Measurements from ENCODE around the gene UNC80. TPM values are rescaled to one million over a fixed set of nuclear protein-coding genes. Genes with fewer than 3 reads are reported as not detected.

Gene UNC80
- polyA plus RNA-seq, 3 donors: under 0.01 TPM; not detected in 2

DNA sequence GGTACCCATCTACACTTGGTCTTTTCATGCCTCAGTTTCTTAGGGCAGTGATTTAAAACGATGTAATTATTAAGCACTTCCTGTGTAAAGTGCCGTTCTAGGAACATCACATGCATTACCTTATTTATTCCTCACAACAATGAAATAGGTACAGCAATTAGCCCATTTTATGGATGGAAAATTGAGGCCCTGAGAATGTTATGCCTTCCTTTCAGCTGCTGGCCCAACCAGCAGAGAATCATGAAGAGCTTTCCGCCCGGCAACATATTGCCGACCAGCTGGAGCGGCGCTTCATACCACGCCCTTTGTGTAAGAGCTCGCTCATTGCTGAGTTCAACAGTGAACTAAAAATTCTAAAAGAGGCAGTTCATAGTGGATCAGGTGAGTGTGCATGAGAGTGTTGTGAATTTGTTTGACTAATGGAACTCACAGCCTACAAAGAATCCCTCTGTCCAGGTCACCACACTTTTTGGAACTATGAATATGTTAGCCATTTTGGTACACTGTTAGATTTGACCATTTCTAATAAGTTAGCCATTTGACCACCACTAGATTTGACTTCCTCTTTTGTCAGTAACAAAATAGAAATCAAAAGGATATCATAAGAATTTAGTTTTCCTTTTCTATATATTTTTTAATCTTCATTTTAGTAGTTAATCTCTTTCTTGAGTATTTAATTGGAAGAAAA lies 205.2 kb downstream of the UNC80 start:
- H3K9me3 Mint-ChIP-seq: no peaks in the 10 kb centered on the region
- H3K9me3 ChIP-seq (replicated peaks in 1 of 2; ENCODE audit: control insufficient read depth in 1 of 2, insufficient read depth in 1 of 2, low read length in 2 of 2): no peaks in the 10 kb centered on the region
- no peaks in the 10 kb centered on the region for H3K36me3 ChIP-seq (replicated peaks in 1 of 2; ENCODE audit: control insufficient read depth in 1 of 2, insufficient read depth in 2 of 2, low read length in 2 of 2)
- no peak for DNase-seq
- H3K36me3 Mint-ChIP-seq: no peaks in the 10 kb centered on the region
- H3K27ac Mint-ChIP-seq: no peak overlapping the region
- no peak overlapping the region for H3K9ac ChIP-seq (ENCODE audit: insufficient read depth, low read length, poor library complexity, severe bottlenecking)
- H3K4me3 ChIP-seq (replicated peaks in 1 of 3; ENCODE audit: low read depth in 2 of 3, low read length in 3 of 3): no peak overlapping the region
- no peak overlapping the region for H3K27ac ChIP-seq (ENCODE audit: low read depth in 1 of 2, low read length in 2 of 2)
- no peaks in the 10 kb centered on the region for H3K4me1 Mint-ChIP-seq
- H2AFZ ChIP-seq (ENCODE audit: insufficient read depth, low read depth, low read length, poor library complexity, severe bottlenecking): no peak overlapping the region
- no peaks in the 10 kb centered on the region for H4K20me1 ChIP-seq (ENCODE audit: insufficient read depth, low read length)
- no peaks in the 10 kb centered on the region for H3K27me3 ChIP-seq (ENCODE audit: control insufficient read depth in 2 of 2, insufficient read depth in 2 of 2, low read length in 2 of 2)
- WGBS (ENCODE audit: insufficient coverage): 98% methylated on average over 6 of the region's 9 CpGs
- H3K4me1 ChIP-seq (ENCODE audit: control insufficient read depth in 1 of 2, insufficient read depth in 2 of 2, low read length in 2 of 2): no peaks in the 10 kb centered on the region
- peaks cover 2 to 6% (median 3%) of the 10 kb centered on the region in 3 donors for H3K27me3 Mint-ChIP-seq (ENCODE audit: low read depth in 3 of 3)
- no peaks in the 10 kb centered on the region for H3K79me2 ChIP-seq (ENCODE audit: insufficient read depth, low read length)
- TF ChIP-seq, protein P1, sequence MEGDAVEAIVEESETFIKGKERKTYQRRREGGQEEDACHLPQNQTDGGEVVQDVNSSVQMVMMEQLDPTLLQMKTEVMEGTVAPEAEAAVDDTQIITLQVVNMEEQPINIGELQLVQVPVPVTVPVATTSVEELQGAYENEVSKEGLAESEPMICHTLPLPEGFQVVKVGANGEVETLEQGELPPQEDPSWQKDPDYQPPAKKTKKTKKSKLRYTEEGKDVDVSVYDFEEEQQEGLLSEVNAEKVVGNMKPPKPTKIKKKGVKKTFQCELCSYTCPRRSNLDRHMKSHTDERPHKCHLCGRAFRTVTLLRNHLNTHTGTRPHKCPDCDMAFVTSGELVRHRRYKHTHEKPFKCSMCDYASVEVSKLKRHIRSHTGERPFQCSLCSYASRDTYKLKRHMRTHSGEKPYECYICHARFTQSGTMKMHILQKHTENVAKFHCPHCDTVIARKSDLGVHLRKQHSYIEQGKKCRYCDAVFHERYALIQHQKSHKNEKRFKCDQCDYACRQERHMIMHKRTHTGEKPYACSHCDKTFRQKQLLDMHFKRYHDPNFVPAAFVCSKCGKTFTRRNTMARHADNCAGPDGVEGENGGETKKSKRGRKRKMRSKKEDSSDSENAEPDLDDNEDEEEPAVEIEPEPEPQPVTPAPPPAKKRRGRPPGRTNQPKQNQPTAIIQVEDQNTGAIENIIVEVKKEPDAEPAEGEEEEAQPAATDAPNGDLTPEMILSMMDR (IDR thresholded peaks at IDR 0.05): no peak
- no peak overlapping the region for H3K4me2 ChIP-seq (replicated peaks; ENCODE audit: extremely low read depth, low read length, poor library complexity, severe bottlenecking)
- intact Hi-C loops (cut with micrococcal nuclease): loop anchor here (2.0 to 5.0 kb wide), 2 partner anchors 220 kb away; no protein-coding TSS in a partner anchor
- H3K4me3 Mint-ChIP-seq: no peak overlapping the region

DNA sequence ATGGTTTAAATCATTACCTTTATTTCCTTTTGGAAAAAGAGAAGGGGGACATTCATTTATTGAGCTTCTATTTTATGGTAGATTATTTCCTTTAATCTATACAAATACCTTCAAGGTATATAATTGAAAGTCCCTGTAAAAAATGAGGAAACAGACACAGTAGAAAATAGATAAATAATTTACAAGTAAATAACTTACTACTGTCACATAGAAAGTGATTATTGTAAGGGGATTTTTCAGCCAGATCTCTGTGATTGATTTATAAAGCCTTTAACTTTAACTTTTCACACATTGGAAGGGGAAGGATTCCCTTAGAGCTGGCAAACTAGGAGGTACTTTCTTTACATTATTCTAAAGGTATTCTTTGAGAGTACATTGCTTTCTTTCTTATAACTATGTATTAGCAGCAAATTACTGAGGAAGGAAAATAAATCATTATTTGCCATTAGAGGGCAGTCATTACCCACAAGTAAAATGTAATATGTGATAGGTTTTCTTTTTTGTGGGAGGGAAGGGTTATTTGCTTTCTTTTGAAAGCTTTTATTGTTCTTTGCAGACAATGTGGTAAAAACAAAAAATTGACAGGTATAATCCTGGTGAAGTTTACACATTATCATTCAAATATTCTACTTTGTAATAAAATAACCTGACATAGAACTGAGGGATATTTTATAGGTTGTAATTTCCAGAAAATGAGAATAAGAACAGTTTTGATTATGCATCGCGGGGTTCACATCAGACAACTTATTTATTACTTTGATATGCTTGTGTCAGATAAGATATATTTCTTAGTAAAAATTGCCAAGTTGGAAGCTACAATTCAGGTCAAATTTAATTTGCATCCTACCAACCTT lies 206.0 kb downstream of the UNC80 start:
- Histone ChIP-seq H3K27ac (ENCODE audit: low read depth in 1 of 2, low read length in 2 of 2) (no peak overlapping the region), H3K4me3 (replicated peaks in 1 of 3; ENCODE audit: low read depth in 2 of 3, low read length in 3 of 3) (no peak overlapping the region), H3K4me1 (ENCODE audit: control insufficient read depth in 1 of 2, insufficient read depth in 2 of 2, low read length in 2 of 2) (no peaks in the 10 kb centered on the region), H3K9me3 (replicated peaks in 1 of 2; ENCODE audit: control insufficient read depth in 1 of 2, insufficient read depth in 1 of 2, low read length in 2 of 2) (no peaks in the 10 kb centered on the region), H3K9ac (ENCODE audit: insufficient read depth, low read length, poor library complexity, severe bottlenecking) (no peak overlapping the region), H3K36me3 (replicated peaks in 1 of 2; ENCODE audit: control insufficient read depth in 1 of 2, insufficient read depth in 2 of 2, low read length in 2 of 2) (no peaks in the 10 kb centered on the region), H4K20me1 (ENCODE audit: insufficient read depth, low read length) (no peaks in the 10 kb centered on the region), H3K79me2 (ENCODE audit: insufficient read depth, low read length) (no peaks in the 10 kb centered on the region), H3K4me2 (replicated peaks; ENCODE audit: extremely low read depth, low read length, poor library complexity, severe bottlenecking) (no peak overlapping the region), H3K27me3 (ENCODE audit: control insufficient read depth in 2 of 2, insufficient read depth in 2 of 2, low read length in 2 of 2) (no peaks in the 10 kb centered on the region), H2AFZ (ENCODE audit: insufficient read depth, low read depth, low read length, poor library complexity, severe bottlenecking) (no peak overlapping the region)
- no peaks in the 10 kb centered on the region for H3K36me3 Mint-ChIP-seq
- WGBS (ENCODE audit: insufficient coverage): no CpG with 5 or more reads among the region's 2 CpGs
- DNase-seq: peak; percentile 21 to 56 (median 34)
- no peaks in the 10 kb centered on the region for H3K4me1 Mint-ChIP-seq
- peaks cover 0 to 6% (median 3%) of the 10 kb centered on the region in 3 donors for H3K27me3 Mint-ChIP-seq (ENCODE audit: low read depth in 3 of 3)
- TF ChIP-seq, protein P1 (IDR thresholded peaks at IDR 0.05): peak; percentile 80
- no peak overlapping the region for H3K27ac Mint-ChIP-seq
- no peak overlapping the region for H3K4me3 Mint-ChIP-seq
- intact Hi-C loops (cut with micrococcal nuclease): loop anchor here (2.0 to 5.0 kb wide), 2 partner anchors 219 to 220 kb away; no protein-coding TSS in a partner anchor
- H3K9me3 Mint-ChIP-seq: no peaks in the 10 kb centered on the region
